ENCODE results near the gene KYNU. TPM values are rescaled to one million over a fixed set of nuclear protein-coding genes. Genes with fewer than 3 reads are reported as not detected.
"Not testable (repeated sequence)": the region's sequence is repeated elsewhere in the genome, so short reads cannot be mapped to it uniquely, and the experiment has no call there.

Gene KYNU
- total RNA-seq, 6 experiments from 2014 or later, result 0.17 to 0.63 (median 0.34) TPM; not detected in 1

GRCh38 chr2:142942690-142943089 lies 65.2 kb downstream of the KYNU start:
- Mint-ChIP-seq H3K36me3 (ENCODE audit: low read depth) (no peaks in the 10 kb centered on the region), H3K4me3 (no peak overlapping the region), H3K4me1 (ENCODE audit: low read depth) (no peaks in the 10 kb centered on the region), H3K9me3 (no peaks in the 10 kb centered on the region; the same call in 1 of the 2 replicates), H3K27ac (no peak overlapping the region), H3K27me3 (ENCODE audit: insufficient read depth) (no peaks in the 10 kb centered on the region)
- no peak for DNase-seq
- TF ChIP-seq CTCF (IDR thresholded peaks at IDR 0.05), result no peak

- no peaks in the 10 kb centered on the region; the same call in 1 of the 2 replicates for H3K36me3 Mint-ChIP-seq (ENCODE audit: low read depth)
- H3K9me3 Mint-ChIP-seq, result peaks cover 7% of the 10 kb centered on the region
- no peak for TF ChIP-seq CTCF (IDR thresholded peaks at IDR 0.05)
- no peak for DNase-seq
- H3K27me3 Mint-ChIP-seq (ENCODE audit: insufficient read depth), result no peaks in the 10 kb centered on the region
- no peak overlapping the region for H3K4me3 Mint-ChIP-seq
- H3K27ac Mint-ChIP-seq, result no peak overlapping the region
- no peaks in the 10 kb centered on the region for H3K4me1 Mint-ChIP-seq (ENCODE audit: low read depth)
These were observed 66.8 kb downstream of the KYNU start for GRCh38 chr2:142944264-142944663.

- Mint-ChIP-seq H3K27me3 (ENCODE audit: insufficient read depth) (no peaks in the 10 kb centered on the region), H3K4me1 (ENCODE audit: low read depth) (no peaks in the 10 kb centered on the region), H3K27ac (no peak overlapping the region), H3K9me3 (peaks cover 10% of the 10 kb centered on the region), H3K36me3 (ENCODE audit: low read depth) (no peaks in the 10 kb centered on the region; the same call in none of the 2 replicates), H3K4me3 (no peak overlapping the region)
- TF ChIP-seq CTCF (IDR thresholded peaks at IDR 0.05), result no peak
- DNase-seq, result no peak
These were observed 67.3 kb downstream of the KYNU start for GRCh38 chr2:142944721-142945120.

- no peak for TF ChIP-seq CTCF (IDR thresholded peaks at IDR 0.05)
- H3K36me3 Mint-ChIP-seq (ENCODE audit: low read depth), result no peaks in the 10 kb centered on the region; the same call in none of the 2 replicates
- peaks cover 17% of the 10 kb centered on the region for H3K9me3 Mint-ChIP-seq
- no peak overlapping the region for H3K27ac Mint-ChIP-seq
- no peak for DNase-seq
- no peak overlapping the region for H3K4me3 Mint-ChIP-seq
- H3K4me1 Mint-ChIP-seq (ENCODE audit: low read depth), result no peaks in the 10 kb centered on the region
- H3K27me3 Mint-ChIP-seq (ENCODE audit: insufficient read depth), result no peaks in the 10 kb centered on the region
These were observed 69.5 kb downstream of the KYNU start for GRCh38 chr2:142946941-142947340.

GRCh38 chr2:142948723-142949122 lies 71.3 kb downstream of the KYNU start:
- H3K4me1 Mint-ChIP-seq (ENCODE audit: low read depth); H3K27ac Mint-ChIP-seq; H3K36me3 Mint-ChIP-seq (ENCODE audit: low read depth); H3K27me3 Mint-ChIP-seq (ENCODE audit: insufficient read depth); H3K4me3 Mint-ChIP-seq; DNase-seq: not testable (repeated sequence)
- H3K9me3 Mint-ChIP-seq, result peaks cover 17% of the 10 kb centered on the region

GRCh38 chr2:142950323-142950722 lies 72.9 kb downstream of the KYNU start:
- H3K4me1 Mint-ChIP-seq (ENCODE audit: low read depth); H3K27ac Mint-ChIP-seq; H3K27me3 Mint-ChIP-seq (ENCODE audit: insufficient read depth); H3K4me3 Mint-ChIP-seq; H3K36me3 Mint-ChIP-seq (ENCODE audit: low read depth); DNase-seq: not testable (repeated sequence)
- H3K9me3 Mint-ChIP-seq, result peaks cover 17% of the 10 kb centered on the region

All from HFFc6 (cell line).